ENCODE data around the gene GCN1. TPM values are rescaled to one million over a fixed set of nuclear protein-coding genes. Genes with fewer than 3 reads are reported as not detected.

The GCN1 gene
- polyA plus RNA-seq, 1 experiment: 59.7 TPM

- no peak for DNase-seq (ENCODE audit: low read depth)
- Histone ChIP-seq H3K36me3 (ENCODE audit: control insufficient read depth, insufficient read depth, low read length) (no peaks in the 10 kb centered on the region), H3K27me3 (ENCODE audit: control insufficient read depth, insufficient read depth, low read length) (peaks cover 4% of the 10 kb centered on the region), H3K4me3 (ENCODE audit: low read depth, low read length) (no peak overlapping the region)
- POLR2A ChIA-PET: interaction anchor here (0.6 kb wide), 1 partner anchor 210 kb away, joined by 3 read pairs; no protein-coding TSS in a partner anchor
- no peak for TF ChIP-seq CTCF (IDR thresholded peaks at IDR 0.05; ENCODE audit: insufficient read depth, low read depth, low read length)
- CTCF ChIA-PET: interaction anchor here (1.4 kb wide), 1 partner anchor 9 kb away, joined by 6 read pairs; no protein-coding TSS in a partner anchor
These were observed 114.8 kb downstream of the GCN1 start for GRCh38 chr12:120079411-120080400.

DNA sequence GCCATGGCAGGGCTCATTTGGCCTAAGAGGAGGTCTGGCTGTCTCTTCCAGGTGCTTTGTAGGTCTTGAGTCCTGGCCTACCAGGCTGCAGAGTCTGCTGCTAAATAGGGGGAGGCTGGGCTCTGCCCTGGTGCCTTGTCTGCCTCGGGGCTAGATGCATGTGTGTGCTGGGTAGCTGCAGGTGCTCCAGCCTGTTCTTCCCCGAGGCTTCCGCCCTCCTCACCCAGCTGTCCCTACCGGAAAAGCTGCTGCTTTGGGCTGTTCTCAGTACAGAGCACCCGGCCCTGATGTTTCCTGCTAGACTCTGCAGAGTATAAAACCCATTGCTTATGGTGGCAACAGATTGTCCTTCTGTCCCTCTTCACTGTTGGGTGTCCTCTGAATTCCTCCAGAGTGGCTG is 115.6 kb downstream of the GCN1 start:
- POLR2A ChIA-PET: no interaction called here
- peaks cover 6% of the 10 kb centered on the region for H3K27me3 ChIP-seq (ENCODE audit: control insufficient read depth, insufficient read depth, low read length)
- H3K36me3 ChIP-seq (ENCODE audit: control insufficient read depth, insufficient read depth, low read length): no peaks in the 10 kb centered on the region
- no peak for DNase-seq (ENCODE audit: low read depth)
- TF ChIP-seq CTCF (IDR thresholded peaks at IDR 0.05; ENCODE audit: insufficient read depth, low read depth, low read length): no peak
- H3K4me3 ChIP-seq (ENCODE audit: low read depth, low read length): no peak overlapping the region
- CTCF ChIA-PET: interaction anchor here (1.8 kb wide), 1 partner anchor 8 kb away, joined by 5 read pairs; no protein-coding TSS in a partner anchor

DNA sequence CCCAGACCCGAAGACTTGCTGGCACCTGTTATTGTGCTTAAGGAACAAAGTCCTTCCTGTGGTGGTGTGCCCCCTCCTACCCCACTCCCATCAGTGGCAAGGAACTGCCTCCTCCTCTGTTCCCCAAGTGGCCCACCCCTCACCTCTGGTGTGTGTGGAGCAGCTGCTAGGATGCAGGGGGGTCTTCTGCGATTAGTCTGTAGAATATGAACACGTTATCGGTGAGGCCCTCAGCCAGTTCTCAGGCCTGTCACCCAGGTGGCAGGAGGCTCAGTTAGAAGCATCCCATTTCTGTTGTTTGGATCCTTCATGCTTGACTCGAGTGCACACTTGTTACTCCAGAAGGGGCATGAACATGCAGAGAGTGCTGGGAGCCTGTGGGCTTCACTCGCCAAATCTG is 117.3 kb downstream of the GCN1 start:
- TF ChIP-seq CTCF (IDR thresholded peaks at IDR 0.05; ENCODE audit: insufficient read depth, low read depth, low read length): no peak
- Histone ChIP-seq H3K27me3 (ENCODE audit: control insufficient read depth, insufficient read depth, low read length) (peaks cover 8% of the 10 kb centered on the region), H3K4me3 (ENCODE audit: low read depth, low read length) (no peak overlapping the region), H3K36me3 (ENCODE audit: control insufficient read depth, insufficient read depth, low read length) (no peaks in the 10 kb centered on the region)
- ChIA-PET POLR2A (no interaction called here), CTCF (interaction anchor here (1.8 kb wide), 1 partner anchor 10 kb away, joined by 5 read pairs; no protein-coding TSS in a partner anchor)
- DNase-seq (ENCODE audit: low read depth): no peak

Small RNA genes lying within 50 kb of the gene (small RNA-seq; reads per million reads assigned to genes)
- gene MIR4498 (ENCODE audit: insufficient read length, low read depth, low replicate concordance): not detected

Other genes with a start within 250 kb of the GCN1 start
- 0.02 TPM in 2 replicates for gene BICDL1, start 205.5 kb downstream of the GCN1 start, polyA plus RNA-seq (2011; rRNA removed)
- 41.0 and 50.3 TPM in 2 replicates for gene RAB35, start 78.0 kb downstream of the GCN1 start, polyA plus RNA-seq (2011; rRNA removed)
- 5,978 and 8,955 TPM in 2 replicates for gene RPLP0, start 6.4 kb upstream of the GCN1 start, polyA plus RNA-seq (2011; rRNA removed)
- gene PXN, start 71.0 kb upstream of the GCN1 start, polyA plus RNA-seq (2011; rRNA removed): 23.9 and 41.8 TPM in 2 replicates
- gene RNU4-2, start 97.2 kb upstream of the GCN1 start, polyA plus RNA-seq (2011; rRNA removed): not detected in 2 replicates
- gene RNU4-1, start 98.5 kb upstream of the GCN1 start, polyA plus RNA-seq (2011; rRNA removed): not detected in 2 replicates
- 1.2 and 1.5 TPM in 2 replicates for gene SIRT4, start 107.6 kb upstream of the GCN1 start, polyA plus RNA-seq (2011; rRNA removed)
- not detected in 2 replicates for gene PLA2G1B, start 133.1 kb upstream of the GCN1 start, polyA plus RNA-seq (2011; rRNA removed)
- gene MSI1, start 174.4 kb upstream of the GCN1 start, polyA plus RNA-seq (2011; rRNA removed): not detected in 2 replicates
- 362 and 557 TPM in 2 replicates for gene COX6A1, start 243.4 kb upstream of the GCN1 start, polyA plus RNA-seq (2011; rRNA removed)

Data from BJ (cell line).